LNCAP (cell line): ENCODE results near the gene WDR75.

ENCODE experiments used
- TF ChIP-seq, protein P1 (sequence below): fragments of 450-650 bp; IDR thresholded peaks from 2 replicates; pipeline ENCODE4 v1.5.1; 2017; ENCODE audit warnings: mild to moderate bottlenecking

Gene WDR75

DNA sequence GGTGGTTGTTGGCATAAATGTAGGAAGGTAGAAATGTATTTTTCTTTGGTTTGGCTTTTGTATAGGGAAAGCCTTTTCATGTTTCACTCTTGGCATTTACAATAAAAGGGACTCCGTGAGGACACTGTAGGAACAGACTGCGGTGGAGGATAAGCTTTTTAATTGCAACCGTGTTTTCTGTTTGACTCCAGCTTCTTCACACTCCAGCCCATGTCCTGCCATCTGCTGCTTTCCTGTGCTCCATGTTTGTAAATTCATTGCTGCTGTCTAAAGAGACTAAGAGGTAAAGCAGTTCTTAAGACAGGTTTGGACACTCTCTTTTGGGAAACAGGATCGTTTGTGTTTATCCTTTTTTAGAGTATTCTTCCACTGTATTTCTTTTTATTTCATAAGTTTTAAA is 33.3 kb downstream of the WDR75 start:
- TF ChIP-seq, protein P1, sequence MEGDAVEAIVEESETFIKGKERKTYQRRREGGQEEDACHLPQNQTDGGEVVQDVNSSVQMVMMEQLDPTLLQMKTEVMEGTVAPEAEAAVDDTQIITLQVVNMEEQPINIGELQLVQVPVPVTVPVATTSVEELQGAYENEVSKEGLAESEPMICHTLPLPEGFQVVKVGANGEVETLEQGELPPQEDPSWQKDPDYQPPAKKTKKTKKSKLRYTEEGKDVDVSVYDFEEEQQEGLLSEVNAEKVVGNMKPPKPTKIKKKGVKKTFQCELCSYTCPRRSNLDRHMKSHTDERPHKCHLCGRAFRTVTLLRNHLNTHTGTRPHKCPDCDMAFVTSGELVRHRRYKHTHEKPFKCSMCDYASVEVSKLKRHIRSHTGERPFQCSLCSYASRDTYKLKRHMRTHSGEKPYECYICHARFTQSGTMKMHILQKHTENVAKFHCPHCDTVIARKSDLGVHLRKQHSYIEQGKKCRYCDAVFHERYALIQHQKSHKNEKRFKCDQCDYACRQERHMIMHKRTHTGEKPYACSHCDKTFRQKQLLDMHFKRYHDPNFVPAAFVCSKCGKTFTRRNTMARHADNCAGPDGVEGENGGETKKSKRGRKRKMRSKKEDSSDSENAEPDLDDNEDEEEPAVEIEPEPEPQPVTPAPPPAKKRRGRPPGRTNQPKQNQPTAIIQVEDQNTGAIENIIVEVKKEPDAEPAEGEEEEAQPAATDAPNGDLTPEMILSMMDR: no peak

DNA sequence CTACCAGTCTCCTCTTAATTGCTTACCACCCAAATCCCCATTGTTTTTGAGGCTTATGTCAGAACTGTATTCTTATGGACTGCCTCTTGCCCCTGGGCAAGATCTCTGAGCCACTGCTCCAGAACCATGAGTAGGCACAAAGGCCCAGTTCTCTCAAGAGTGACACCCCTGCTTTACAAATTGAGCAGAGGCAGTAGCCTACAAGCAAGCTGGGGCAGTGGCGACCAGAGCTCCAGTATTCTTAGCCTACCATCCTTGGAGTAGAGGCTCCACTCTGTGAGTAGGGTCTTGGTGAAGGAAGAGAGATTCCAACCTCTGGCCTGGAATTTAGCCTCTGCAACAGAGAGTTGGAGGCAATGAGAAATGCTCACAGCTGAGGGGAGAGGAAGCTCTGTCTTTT is 36.5 kb downstream of the WDR75 start:
- TF ChIP-seq, protein P1: no peak

DNA sequence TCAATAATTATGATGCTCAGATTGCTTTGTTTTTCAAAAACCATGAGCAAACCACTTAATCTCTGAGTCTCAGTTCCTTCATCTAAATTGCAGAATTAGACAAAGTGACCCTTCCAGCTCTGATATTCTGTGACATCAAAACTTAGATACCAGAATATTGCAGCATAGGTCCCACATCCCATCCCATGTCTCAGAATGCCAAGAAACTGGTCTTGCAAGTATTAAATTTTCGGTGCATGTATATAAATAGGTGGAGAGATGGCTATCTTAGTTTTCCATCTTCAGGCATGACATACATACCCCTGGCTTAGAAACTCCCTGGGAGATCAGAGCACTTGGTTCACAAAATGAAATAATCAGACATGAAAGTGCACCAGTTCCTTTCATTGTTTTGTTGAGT is 39.8 kb downstream of the WDR75 start:
- TF ChIP-seq, protein P1: no peak

DNA sequence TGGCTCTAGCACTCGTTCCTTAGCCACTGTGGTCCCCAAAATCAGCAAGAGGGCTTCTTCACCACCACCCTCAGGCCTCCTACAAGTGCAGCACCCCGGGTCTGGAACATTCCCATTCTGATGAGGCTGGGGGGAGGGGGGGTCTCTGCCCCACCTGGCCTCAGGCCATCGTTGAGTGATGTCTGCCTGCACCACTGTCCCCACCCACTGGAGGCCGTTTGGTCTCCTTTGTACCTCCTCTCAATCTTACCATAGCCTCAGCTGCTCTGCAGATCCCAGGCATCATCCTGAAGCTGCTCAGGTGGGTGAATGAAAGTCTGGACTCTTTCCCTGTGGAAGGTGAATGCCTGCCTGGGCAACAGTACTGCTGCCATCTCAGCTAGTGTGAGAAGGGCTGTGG is 42.3 kb downstream of the WDR75 start:
- TF ChIP-seq, protein P1: no peak

DNA sequence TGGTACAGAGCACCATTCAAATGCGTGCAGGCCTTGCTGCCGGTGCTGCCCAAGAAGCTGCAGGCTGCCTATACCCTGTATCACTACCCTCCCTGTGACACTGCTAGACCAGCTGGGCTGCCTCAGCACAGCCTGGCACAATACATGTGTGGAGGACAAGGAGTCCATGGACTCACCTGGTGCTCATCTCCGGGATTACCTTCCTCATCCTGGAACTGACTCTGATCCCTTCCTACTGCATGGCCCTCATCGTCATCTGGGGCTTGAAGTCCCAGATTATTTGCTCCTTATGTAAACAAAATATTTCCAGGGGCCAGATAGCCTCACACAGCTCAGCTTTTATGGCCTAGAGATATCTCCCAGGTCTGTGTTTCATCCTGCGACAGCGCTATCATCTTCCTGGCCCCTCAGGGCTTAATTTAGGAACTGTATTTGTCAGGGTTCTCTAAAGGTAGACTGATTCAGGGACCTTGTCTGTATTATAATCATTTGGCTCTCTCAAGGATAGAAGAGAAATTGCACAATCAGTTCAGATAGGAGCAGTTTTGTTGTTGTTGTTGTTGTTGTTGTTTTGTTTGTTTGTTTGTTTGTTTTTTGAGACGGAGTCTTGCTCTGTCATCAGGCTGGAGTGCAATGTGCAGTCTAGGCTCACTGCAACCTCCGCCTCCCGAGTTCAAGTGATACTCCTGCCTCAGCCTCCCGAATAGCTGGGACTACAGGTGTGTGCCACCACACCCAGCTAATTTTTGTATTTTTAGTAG is 42.9 kb downstream of the WDR75 start:
- TF ChIP-seq, protein P1: no peak

DNA sequence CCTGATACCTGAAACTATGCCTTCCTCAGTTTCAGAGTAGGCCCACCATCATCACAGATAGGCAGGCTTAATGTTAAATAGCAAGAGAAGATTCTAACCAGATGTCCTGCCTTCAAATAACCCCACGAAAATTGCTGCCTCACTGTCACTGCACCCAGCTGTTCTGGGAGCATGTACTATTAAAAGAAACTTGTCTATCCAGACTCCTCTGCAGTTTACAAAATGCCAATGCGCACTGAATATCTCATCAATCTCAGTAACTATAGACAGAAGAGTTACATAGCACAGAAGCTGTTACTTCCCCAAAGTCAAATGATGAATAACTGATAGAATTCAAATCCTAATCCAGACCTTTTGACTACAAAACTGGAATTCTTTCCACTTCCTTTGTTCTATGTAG is 43.9 kb downstream of the WDR75 start:
- TF ChIP-seq, protein P1: no peak

DNA sequence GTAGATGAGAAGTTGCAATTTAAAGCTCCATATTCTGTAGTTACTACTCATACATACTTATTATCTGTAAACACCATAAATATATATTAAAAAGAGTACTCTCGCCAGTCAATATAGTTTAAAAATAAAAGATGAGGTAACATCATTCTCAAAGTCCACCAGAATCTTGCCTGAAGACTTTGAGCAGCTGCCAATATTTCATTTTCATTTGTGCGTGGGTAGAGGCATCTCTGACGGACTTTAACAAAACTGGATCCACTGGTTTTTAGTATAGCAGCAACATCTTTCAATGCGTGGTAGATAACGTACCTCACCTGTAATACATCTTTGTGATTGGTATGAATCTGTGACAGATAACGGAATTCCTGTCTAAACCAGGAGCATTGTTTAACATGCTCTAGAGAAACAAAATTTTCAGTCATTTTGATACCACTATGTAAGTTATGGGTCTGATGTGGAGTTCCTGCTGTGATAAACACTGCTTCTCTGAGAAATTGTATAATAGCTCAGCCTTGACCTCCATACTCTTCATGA is 45.0 kb downstream of the WDR75 start:
- TF ChIP-seq, protein P1: no peak
